H1 (cell line): Measurements from ENCODE around the gene NUP58. TPM values are rescaled to one million over a fixed set of nuclear protein-coding genes. Genes with fewer than 3 reads are reported as not detected.

Source experiments
- EGR1 ChIP-seq: IDR thresholded peaks from 2 replicates; pipeline ENCODE4 v1.6.1; 2011; ENCODE audit warnings: low read depth, low read length, borderline replicate concordance
- ZNF274 ChIP-seq: IDR thresholded peaks from 2 replicates; pipeline ENCODE4 v1.7.0; 2012; ENCODE audit warnings: low read length, borderline replicate concordance; ENCODE audit errors: extremely low read depth
- polyA plus RNA-seq, 7 experiments: library from polyadenylated mRNA; depleted of rRNA in 3 of 7; stranded (reverse) in 5 of 7; unstranded in 2 of 7; fragments of >200 nt in 5 of 7; fragments of 200-250 nt in 2 of 7; gene quantifications; 1 replicate in 5 of 7; 2 replicates in 1 of 7; 4 replicates in 1 of 7; pipeline versions ENCODE4 v1.2.1 to v1.2.3, GENCODE V29; 2011 to 2013; ENCODE audit warnings: missing spikeins in 2 of 7, mixed read lengths in 2 of 7
- total RNA-seq: library from RNA; stranded (reverse); fragmentation: NEBNext Ultra II Directional; extraction: Animal tissue kit (Norgen Biotek cat#: 25700); gene quantifications from 2 replicates; pipeline ENCODE4 v1.2.1, GENCODE V29; 2021

Gene NUP58
- total and polyA plus RNA-seq, 2 of the 8 experiments (the other 6 are each of a cell fraction or from before 2014, with no cell fraction given) = 35.0 to 53.8 TPM

DNA sequence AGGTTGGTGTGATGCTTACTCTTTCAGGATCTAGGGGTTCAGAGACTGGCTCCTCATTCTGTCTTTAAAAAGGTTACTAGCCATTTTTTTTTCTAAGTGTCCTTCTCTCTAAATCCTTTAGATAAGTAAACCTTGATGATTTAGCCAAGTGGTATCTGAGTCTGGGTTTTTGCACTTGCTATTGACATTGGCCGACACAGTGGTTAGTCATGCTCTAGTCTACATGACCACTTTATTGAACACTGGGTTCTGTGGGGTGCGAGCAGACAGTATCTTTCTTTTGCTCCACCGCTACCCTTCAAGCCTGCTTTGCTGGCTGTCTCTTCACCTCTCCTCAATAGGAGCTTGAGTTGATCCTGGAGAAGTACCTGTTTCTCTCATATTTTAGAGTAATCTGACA lies 6.2 kb upstream of the NUP58 start (continued):
- TF ChIP-seq ZNF274 = no peak
- TF ChIP-seq EGR1 = no peak
